ENCODE results near the gene POU2F2. TPM values are rescaled to one million over a fixed set of nuclear protein-coding genes. Genes with fewer than 3 reads are reported as not detected.

The POU2F2 gene
- total and polyA plus RNA-seq, 10 of the 15 experiments (the other 5 are each of a cell fraction or from before 2014, with no cell fraction given), result 4.4 to 62.4 (median 37.9) TPM

GRCh38 chr19:42129399-42130253 lies 2.6 kb downstream of the POU2F2 start (continued):
- TF ChIP-seq TCF7 (IDR thresholded peaks at IDR 0.05; ENCODE audit: borderline replicate concordance), result no peak
- TF ChIP-seq EP300 (IDR thresholded peaks at IDR 0.05; ENCODE audit: borderline replicate concordance in 1 of 2, control insufficient read depth in 1 of 2, low read depth in 2 of 2, low read length in 2 of 2), result peak; percentile 84 to 94
- peak; percentile 100 for TF ChIP-seq MEF2B (IDR thresholded peaks at IDR 0.05; ENCODE audit: partially characterized antibody, poor library complexity, severe bottlenecking)
- no peak for TF ChIP-seq CBX3 (IDR thresholded peaks at IDR 0.05; ENCODE audit: borderline replicate concordance, low read depth)
- TF ChIP-seq ZSCAN29 (IDR thresholded peaks at IDR 0.05), result 0 out of 2 replicates have a peak, but pooled peaks have one; percentile 36
- peak; percentile 95 for TF ChIP-seq DPF2 (IDR thresholded peaks at IDR 0.05)
- TF ChIP-seq IKZF2 (IDR thresholded peaks at IDR 0.05), result peak; percentile 89 to 92
- TF ChIP-seq, protein P1, sequence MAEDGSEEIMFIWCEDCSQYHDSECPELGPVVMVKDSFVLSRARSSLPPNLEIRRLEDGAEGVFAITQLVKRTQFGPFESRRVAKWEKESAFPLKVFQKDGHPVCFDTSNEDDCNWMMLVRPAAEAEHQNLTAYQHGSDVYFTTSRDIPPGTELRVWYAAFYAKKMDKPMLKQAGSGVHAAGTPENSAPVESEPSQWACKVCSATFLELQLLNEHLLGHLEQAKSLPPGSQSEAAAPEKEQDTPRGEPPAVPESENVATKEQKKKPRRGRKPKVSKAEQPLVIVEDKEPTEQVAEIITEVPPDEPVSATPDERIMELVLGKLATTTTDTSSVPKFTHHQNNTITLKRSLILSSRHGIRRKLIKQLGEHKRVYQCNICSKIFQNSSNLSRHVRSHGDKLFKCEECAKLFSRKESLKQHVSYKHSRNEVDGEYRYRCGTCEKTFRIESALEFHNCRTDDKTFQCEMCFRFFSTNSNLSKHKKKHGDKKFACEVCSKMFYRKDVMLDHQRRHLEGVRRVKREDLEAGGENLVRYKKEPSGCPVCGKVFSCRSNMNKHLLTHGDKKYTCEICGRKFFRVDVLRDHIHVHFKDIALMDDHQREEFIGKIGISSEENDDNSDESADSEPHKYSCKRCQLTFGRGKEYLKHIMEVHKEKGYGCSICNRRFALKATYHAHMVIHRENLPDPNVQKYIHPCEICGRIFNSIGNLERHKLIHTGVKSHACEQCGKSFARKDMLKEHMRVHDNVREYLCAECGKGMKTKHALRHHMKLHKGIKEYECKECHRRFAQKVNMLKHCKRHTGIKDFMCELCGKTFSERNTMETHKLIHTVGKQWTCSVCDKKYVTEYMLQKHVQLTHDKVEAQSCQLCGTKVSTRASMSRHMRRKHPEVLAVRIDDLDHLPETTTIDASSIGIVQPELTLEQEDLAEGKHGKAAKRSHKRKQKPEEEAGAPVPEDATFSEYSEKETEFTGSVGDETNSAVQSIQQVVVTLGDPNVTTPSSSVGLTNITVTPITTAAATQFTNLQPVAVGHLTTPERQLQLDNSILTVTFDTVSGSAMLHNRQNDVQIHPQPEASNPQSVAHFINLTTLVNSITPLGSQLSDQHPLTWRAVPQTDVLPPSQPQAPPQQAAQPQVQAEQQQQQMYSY (CRISPR knock-in tag; IDR thresholded peaks at IDR 0.05), result no peak
- TF ChIP-seq, protein P2, sequence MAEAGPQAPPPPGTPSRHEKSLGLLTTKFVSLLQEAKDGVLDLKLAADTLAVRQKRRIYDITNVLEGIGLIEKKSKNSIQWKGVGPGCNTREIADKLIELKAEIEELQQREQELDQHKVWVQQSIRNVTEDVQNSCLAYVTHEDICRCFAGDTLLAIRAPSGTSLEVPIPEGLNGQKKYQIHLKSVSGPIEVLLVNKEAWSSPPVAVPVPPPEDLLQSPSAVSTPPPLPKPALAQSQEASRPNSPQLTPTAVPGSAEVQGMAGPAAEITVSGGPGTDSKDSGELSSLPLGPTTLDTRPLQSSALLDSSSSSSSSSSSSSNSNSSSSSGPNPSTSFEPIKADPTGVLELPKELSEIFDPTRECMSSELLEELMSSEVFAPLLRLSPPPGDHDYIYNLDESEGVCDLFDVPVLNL (IDR thresholded peaks at IDR 0.05; ENCODE audit: low read depth, low read length), result no peak
- peak; percentile 85; the same call in 1 of the 2 replicates for TF ChIP-seq CBX5 (IDR thresholded peaks at IDR 0.05; ENCODE audit: low read depth)
- TF ChIP-seq NR2C2 (IDR thresholded peaks at IDR 0.05; ENCODE audit: borderline replicate concordance, control insufficient read depth, insufficient read length, low read depth), result no peak
- TF ChIP-seq SIX5 (IDR thresholded peaks at IDR 0.05; ENCODE audit: low read depth, low read length, severe bottlenecking), result no peak
- TF ChIP-seq ZNF217 (IDR thresholded peaks at IDR 0.05), result no peak
- TF ChIP-seq, protein P3, sequence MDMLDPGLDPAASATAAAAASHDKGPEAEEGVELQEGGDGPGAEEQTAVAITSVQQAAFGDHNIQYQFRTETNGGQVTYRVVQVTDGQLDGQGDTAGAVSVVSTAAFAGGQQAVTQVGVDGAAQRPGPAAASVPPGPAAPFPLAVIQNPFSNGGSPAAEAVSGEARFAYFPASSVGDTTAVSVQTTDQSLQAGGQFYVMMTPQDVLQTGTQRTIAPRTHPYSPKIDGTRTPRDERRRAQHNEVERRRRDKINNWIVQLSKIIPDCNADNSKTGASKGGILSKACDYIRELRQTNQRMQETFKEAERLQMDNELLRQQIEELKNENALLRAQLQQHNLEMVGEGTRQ (IDR thresholded peaks at IDR 0.05; ENCODE audit: borderline replicate concordance, low read depth, low read length), result no peak
- no peak for TF ChIP-seq NFYA (IDR thresholded peaks at IDR 0.05; ENCODE audit: borderline replicate concordance, low read depth, low read length)
- 0 out of 2 replicates have a peak, but pooled peaks have one; percentile 40 for TF ChIP-seq SMAD5 (IDR thresholded peaks at IDR 0.05; ENCODE audit: low read depth)
- peak; percentile 35; the same call in 1 of the 2 replicates for TF ChIP-seq SMARCA5 (IDR thresholded peaks at IDR 0.05)
- TF ChIP-seq RFX5 (IDR thresholded peaks at IDR 0.05; ENCODE audit: low read depth, low read length), result no peak
- TF ChIP-seq, protein P4, sequence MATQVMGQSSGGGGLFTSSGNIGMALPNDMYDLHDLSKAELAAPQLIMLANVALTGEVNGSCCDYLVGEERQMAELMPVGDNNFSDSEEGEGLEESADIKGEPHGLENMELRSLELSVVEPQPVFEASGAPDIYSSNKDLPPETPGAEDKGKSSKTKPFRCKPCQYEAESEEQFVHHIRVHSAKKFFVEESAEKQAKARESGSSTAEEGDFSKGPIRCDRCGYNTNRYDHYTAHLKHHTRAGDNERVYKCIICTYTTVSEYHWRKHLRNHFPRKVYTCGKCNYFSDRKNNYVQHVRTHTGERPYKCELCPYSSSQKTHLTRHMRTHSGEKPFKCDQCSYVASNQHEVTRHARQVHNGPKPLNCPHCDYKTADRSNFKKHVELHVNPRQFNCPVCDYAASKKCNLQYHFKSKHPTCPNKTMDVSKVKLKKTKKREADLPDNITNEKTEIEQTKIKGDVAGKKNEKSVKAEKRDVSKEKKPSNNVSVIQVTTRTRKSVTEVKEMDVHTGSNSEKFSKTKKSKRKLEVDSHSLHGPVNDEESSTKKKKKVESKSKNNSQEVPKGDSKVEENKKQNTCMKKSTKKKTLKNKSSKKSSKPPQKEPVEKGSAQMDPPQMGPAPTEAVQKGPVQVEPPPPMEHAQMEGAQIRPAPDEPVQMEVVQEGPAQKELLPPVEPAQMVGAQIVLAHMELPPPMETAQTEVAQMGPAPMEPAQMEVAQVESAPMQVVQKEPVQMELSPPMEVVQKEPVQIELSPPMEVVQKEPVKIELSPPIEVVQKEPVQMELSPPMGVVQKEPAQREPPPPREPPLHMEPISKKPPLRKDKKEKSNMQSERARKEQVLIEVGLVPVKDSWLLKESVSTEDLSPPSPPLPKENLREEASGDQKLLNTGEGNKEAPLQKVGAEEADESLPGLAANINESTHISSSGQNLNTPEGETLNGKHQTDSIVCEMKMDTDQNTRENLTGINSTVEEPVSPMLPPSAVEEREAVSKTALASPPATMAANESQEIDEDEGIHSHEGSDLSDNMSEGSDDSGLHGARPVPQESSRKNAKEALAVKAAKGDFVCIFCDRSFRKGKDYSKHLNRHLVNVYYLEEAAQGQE (IDR thresholded peaks at IDR 0.05; ENCODE audit: low read depth, low read length), result no peak
- peak; percentile 66; the same call in 1 of the 2 replicates for TF ChIP-seq CREM (IDR thresholded peaks at IDR 0.05; ENCODE audit: low read depth)
- TF ChIP-seq LARP7 (IDR thresholded peaks at IDR 0.05), result no peak

Data from GM12878 (cell line).